Tibial nerve (tissue), 4 donors: ENCODE data around the gene BRD7. TPM values are rescaled to one million over a fixed set of nuclear protein-coding genes. Genes with fewer than 3 reads are reported as not detected.

ENCODE experiments used
- DNase-seq, 2 donors: peaks; one replicate each; pipeline ENCODE4 v3.0.0-alpha.2; 2019; ENCODE audit warnings: low spot score in 2 of 2
- H3K27ac ChIP-seq, 4 donors: fragments of 200-600 bp; sonication (generic) in 3 of 4; one replicate each; pipeline ENCODE4 v1.5.1; 2017 to 2019; ENCODE audit warnings: mild to moderate bottlenecking in 1 of 4
- H3K27me3 ChIP-seq, 2 donors: fragments of 200-600 bp; sonication (generic) in 1 of 2; one replicate each; pipeline versions ENCODE4 v1.5.1 to v1.6.0; 2017 to 2019
- H3K36me3 ChIP-seq, 3 donors: fragments of 200-600 bp; sonication (generic); one replicate each; pipeline ENCODE4 v1.5.1; 2018 to 2019
- H3K4me1 ChIP-seq, 4 donors: fragments of 200-600 bp; sonication (generic) in 3 of 4; one replicate each; pipeline ENCODE4 v1.5.1; 2017 to 2019
- H3K4me3 ChIP-seq, 4 donors: fragments of 200-600 bp; sonication (generic) in 3 of 4; one replicate each; pipeline ENCODE4 v1.5.1; 2017 to 2019; ENCODE audit warnings: mild to moderate bottlenecking in 1 of 4, moderate library complexity in 1 of 4
- H3K9me3 ChIP-seq, 4 donors: fragments of 200-600 bp; sonication (generic) in 3 of 4; one replicate each; pipeline ENCODE4 v1.5.1; 2017 to 2019
- CTCF ChIP-seq, 5 experiments: fragments of 200-600 bp in 3 of 5; fragments of 450-650 bp in 2 of 5; sonication (generic) in 3 of 5; IDR thresholded peaks; one replicate each; pipeline ENCODE4 v1.5.1; 2016 to 2019; ENCODE audit warnings: antibody characterized with exemption in 5 of 5, mild to moderate bottlenecking in 3 of 5, moderate library complexity in 2 of 5
- EP300 ChIP-seq, 2 donors: sonication (generic); formaldehyde crosslinking; IDR thresholded peaks; one replicate each; pipeline ENCODE4 v1.6.1; 2017; ENCODE audit warnings: antibody characterized with exemption in 2 of 2, mild to moderate bottlenecking in 1 of 2
- POLR2A ChIP-seq, 2 donors: fragments of 450-650 bp; IDR thresholded peaks; one replicate each; pipeline ENCODE4 v1.6.1; 2017; ENCODE audit warnings: antibody characterized with exemption in 2 of 2, mild to moderate bottlenecking in 2 of 2, moderate library complexity in 2 of 2
- WGBS, 2 donors: methylation state at CpG; one replicate each; pipeline ENCODE4 v1.1.5; 2018; 5-methylcytosine and 5-hydroxymethylcytosine counted together
- total RNA-seq, 4 donors: library from RNA; depleted of rRNA; stranded (reverse); fragments of >200 nt; gene quantifications; one replicate each; pipeline ENCODE4 v1.1.0, GENCODE V29; 2016

The BRD7 gene
- total RNA-seq, 4 donors from 2014 or later: 35.4 to 55.7 (median 41.6) TPM

- whole genome bisulfite sequencing, 2 donors: 34 to 43% methylated on average over 15 of the region's 15 CpGs
- no peak for DNase-seq
- TF ChIP-seq EP300 (IDR thresholded peaks at IDR 0.05) (no peak), POLR2A (IDR thresholded peaks at IDR 0.05) (no peak), CTCF (IDR thresholded peaks at IDR 0.05) (no peak)
- peaks cover 0 to 33% (median 0%) of the 10 kb centered on the region in 3 donors for H3K36me3 ChIP-seq
- H3K4me3 ChIP-seq: no peak overlapping the region
- H3K9me3 ChIP-seq: no peaks in the 10 kb centered on the region
- H3K27ac ChIP-seq: no peak overlapping the region
- no peaks in the 10 kb centered on the region for H3K27me3 ChIP-seq
- peaks cover 0 to 24% (median 0%) of the 10 kb centered on the region in 4 donors for H3K4me1 ChIP-seq
These were observed 59.1 kb downstream of the BRD7 start for GRCh38 chr16:50309527-50310307.

- TF ChIP-seq CTCF (IDR thresholded peaks at IDR 0.05) (no peak), EP300 (IDR thresholded peaks at IDR 0.05) (no peak), POLR2A (IDR thresholded peaks at IDR 0.05) (no peak)
- Histone ChIP-seq H3K27ac (no peak overlapping the region), H3K36me3 (peaks cover 0 to 27% (median 0%) of the 10 kb centered on the region in 3 donors), H3K27me3 (no peaks in the 10 kb centered on the region), H3K4me3 (no peak overlapping the region), H3K4me1 (peaks cover 0 to 18% (median 0%) of the 10 kb centered on the region in 4 donors), H3K9me3 (no peaks in the 10 kb centered on the region)
- WGBS, 2 donors: 75 to 83% methylated on average over 11 of the region's 11 CpGs
- DNase-seq: no peak
These were observed 59.6 kb downstream of the BRD7 start for GRCh38 chr16:50309156-50309526.

- peaks cover 0 to 13% (median 0%) of the 10 kb centered on the region in 4 donors for H3K4me1 ChIP-seq
- H3K27me3 ChIP-seq: no peaks in the 10 kb centered on the region
- no peaks in the 10 kb centered on the region for H3K9me3 ChIP-seq
- TF ChIP-seq POLR2A (IDR thresholded peaks at IDR 0.05) (no peak), CTCF (IDR thresholded peaks at IDR 0.05) (no peak), EP300 (IDR thresholded peaks at IDR 0.05) (no peak)
- H3K27ac ChIP-seq: no peak overlapping the region
- peaks cover 0 to 20% (median 0%) of the 10 kb centered on the region in 3 donors for H3K36me3 ChIP-seq
- no peak for DNase-seq
- WGBS, 2 donors: 95% methylated on average over 15 to 17 of the region's 18 CpGs
- H3K4me3 ChIP-seq: no peak overlapping the region
These were observed 60.4 kb downstream of the BRD7 start for GRCh38 chr16:50308237-50308965.

- WGBS, 2 donors: 84 to 88% methylated on average over 9 of the region's 9 CpGs
- no peak for TF ChIP-seq CTCF (IDR thresholded peaks at IDR 0.05)
- TF ChIP-seq EP300 (IDR thresholded peaks at IDR 0.05): no peak
- no peak for TF ChIP-seq POLR2A (IDR thresholded peaks at IDR 0.05)
- H3K36me3 ChIP-seq: peaks cover 0 to 3% (median 0%) of the 10 kb centered on the region in 3 donors
- no peak overlapping the region for H3K27ac ChIP-seq
- H3K27me3 ChIP-seq: no peaks in the 10 kb centered on the region
- peaks cover 0 to 18% (median 0%) of the 10 kb centered on the region in 4 donors for H3K4me1 ChIP-seq
- no peak overlapping the region for H3K4me3 ChIP-seq
- no peak for DNase-seq
- no peaks in the 10 kb centered on the region for H3K9me3 ChIP-seq
These were observed 62.5 kb downstream of the BRD7 start for GRCh38 chr16:50306287-50306686.
